DLD1 (cell line): ENCODE data around the gene RAD21L1.
"Not testable (repeated sequence)": the region's sequence is repeated elsewhere in the genome, so short reads cannot be mapped to it uniquely, and the experiment has no call there.

Experiments used
- in situ Hi-C: cut with HindIII; loops from 2 replicates; pipeline ENCODE4 v1.10.0; 2017; ENCODE audit warnings: low sequenced_read_pairs

RAD21L1 gene

GRCh38 chr20:1224205-1224890 lies 1.5 kb upstream of the RAD21L1 start:
- in situ Hi-C loops, result no loop called here

DNA sequence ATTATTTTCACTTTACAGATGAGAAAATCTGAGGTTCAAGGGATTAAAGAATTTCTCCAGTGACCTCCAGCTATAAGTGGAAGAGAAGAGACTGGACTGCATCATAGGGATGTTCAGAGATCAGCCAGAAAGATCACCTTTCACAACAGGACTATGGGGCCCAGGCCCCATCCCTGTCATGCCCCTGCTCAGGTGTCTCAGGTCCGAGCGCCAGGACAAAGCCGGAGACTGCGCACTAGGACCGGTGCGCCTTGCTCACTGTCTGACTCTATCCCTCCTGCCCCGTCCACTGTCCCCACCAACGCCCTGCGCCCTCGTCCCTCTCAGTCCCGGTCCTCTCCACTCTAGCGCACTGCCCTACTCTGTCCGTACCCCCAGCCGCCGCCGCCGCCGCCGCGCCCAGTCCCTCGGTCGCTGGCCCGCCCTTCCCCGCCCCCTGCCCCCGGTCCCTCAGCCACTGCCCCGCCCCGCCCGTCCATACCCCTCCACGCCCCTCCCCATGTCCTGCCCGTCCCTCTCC lies 521 bp upstream of the RAD21L1 start:
- in situ Hi-C loops, result no loop called here

DNA sequence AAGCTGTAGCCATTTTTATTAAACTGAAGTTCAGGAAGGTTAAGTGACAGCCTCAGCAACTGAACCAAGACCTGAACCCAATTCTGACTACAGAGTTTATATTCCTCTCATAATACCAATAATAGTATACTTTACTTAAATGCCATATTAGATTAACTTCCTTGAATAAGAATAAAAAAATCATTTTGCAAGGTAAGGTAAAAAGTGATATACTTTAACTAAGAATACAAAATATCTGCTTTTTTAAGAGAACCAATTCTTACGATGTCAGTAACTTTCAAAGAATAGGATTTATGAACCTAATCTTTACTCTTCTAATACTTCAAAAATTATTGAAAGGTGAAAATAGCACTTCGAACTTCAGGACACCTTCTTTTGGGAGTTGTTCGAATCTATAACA lies 3.7 kb downstream of the RAD21L1 start:
- in situ Hi-C loops, result no loop called here

- in situ Hi-C loops, result no loop called here
Measured at GRCh38 chr20:1232286-1233111, 6.7 kb downstream of the RAD21L1 start.

DNA sequence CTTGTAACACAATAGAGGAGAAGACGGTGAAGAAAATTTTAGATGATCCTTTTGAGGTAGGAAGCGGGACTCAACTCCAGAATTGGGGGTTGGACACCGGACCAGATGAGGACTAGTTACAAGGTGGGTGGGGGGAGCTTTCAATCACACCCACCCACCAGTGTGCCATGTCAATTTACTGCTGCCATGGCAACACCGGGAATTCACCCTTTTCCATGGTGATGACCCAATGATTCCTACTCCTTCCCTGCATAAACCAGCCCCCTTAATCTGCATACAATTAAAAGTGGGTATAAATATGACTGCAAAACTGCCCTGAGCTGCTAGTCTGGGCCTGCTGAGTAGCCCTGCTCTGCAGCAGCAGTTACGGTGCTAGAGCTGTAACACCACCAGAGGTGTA lies 14.7 kb downstream of the RAD21L1 start:
- in situ Hi-C loops, result loop anchor here (10.0 kb wide), 1 partner anchor 176 kb away; no protein-coding TSS in a partner anchor

- in situ Hi-C loops, result loop anchor here (10.0 kb wide), 1 partner anchor 177 kb away; no protein-coding TSS in a partner anchor
Measured at GRCh38 chr20:1241456-1241855, 15.6 kb downstream of the RAD21L1 start.

DNA sequence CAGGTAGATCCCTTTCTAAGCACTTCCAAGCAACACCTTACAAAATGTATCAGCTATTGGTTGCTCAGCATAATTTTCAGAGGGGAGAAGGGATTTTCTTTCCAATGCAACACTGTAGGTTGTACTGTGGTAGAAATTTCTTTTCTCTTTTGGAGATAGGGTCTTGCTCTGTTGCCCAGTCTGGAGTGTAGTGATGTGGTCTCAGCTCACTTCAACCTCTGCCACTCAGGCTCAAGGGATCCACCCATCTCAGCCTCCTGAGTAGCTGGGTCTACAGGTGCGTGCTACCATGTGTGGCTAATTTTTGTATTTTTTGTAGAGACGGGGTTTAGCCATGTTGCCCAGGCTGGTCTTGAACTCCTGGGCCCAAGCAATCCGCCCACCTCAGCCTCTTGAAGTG lies 16.3 kb downstream of the RAD21L1 start:
- in situ Hi-C loops, result loop anchor here (10.0 kb wide), 1 partner anchor 177 kb away; no protein-coding TSS in a partner anchor

DNA sequence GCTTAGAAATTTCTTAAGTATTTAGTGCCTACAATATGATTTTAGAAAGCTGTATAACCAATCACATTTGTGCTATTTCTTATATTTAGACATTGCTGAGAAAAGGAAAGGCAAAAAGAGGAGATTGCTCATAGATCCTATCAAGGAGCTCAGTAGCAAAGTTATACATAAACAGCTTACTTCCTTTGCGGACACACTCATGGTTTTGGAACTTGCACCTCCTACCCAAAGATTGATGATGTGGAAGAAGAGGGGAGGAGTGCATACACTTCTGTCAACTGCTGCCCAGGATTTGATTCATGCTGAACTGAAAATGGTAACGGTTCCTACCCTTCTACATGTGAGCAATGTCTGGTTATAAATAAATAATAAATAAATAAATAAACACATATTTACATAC lies 16.7 kb downstream of the RAD21L1 start:
- in situ Hi-C loops, result loop anchor here (10.0 kb wide), 1 partner anchor 178 kb away; no protein-coding TSS in a partner anchor

- in situ Hi-C loops, result loop anchor here (10.0 kb wide), 1 partner anchor 181 kb away; no protein-coding TSS in a partner anchor
Measured at GRCh38 chr20:1245578-1245977, 19.7 kb downstream of the RAD21L1 start.

DNA sequence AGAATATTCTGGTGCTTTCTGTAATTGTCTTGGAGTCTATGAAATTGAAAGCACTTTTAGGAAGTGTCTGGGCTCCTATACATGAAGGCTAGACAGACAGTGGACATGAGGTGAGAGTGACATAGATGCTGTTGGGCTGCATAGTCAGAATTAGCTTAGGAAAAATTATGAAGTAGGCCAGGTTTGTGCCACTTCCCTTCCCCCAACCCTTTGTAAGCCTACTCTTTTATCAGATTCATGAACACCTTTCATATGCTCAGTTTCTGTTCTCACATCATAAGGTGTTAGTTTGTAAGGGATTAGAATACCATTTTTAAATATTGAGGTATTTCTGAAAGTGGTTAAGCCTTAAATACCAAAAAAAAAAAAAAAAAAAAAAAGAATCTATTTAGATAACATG lies 21.8 kb downstream of the RAD21L1 start:
- in situ Hi-C loops, result loop anchor here (10.0 kb wide), 1 partner anchor 183 kb away; no protein-coding TSS in a partner anchor

DNA sequence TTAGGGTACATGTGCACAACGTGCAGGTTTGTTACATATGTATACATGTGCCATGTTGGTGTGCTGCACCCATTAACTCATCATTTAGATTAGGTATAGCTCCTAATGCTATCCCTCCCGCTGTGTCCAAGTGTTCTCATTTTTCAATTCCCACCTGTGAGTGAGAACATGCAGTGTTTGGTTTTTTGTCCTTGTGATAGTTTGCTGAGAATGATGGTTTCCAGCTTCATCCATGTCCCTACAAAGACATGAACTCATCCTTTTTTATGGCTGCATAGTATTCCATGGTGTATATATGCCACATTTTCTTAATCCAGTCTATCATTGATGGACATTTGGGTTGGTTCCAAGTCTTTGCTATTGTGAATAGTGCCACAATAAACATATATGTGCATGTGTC lies 24.4 kb downstream of the RAD21L1 start:
- in situ Hi-C loops, result not testable (repeated sequence)

DNA sequence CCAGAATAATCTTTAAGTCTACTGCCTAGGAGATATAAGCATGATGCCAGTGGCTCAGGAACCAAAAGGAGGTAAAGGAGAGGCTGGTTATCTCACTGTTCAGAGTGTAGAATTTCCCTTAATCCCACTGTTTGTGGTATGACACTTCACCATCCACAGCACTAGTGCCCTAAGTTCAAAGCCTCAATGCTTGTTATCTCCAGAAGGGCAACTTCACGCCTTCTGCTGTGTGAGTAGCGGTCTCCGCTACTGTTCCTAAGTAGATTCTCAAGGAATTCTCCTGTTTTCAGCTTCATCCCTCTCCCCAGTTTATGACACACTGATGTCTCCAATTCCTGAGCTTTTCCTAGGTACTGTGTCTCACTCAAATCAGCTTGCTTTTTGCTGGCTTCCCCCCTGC lies 26.6 kb downstream of the RAD21L1 start:
- in situ Hi-C loops, result no loop called here

DNA sequence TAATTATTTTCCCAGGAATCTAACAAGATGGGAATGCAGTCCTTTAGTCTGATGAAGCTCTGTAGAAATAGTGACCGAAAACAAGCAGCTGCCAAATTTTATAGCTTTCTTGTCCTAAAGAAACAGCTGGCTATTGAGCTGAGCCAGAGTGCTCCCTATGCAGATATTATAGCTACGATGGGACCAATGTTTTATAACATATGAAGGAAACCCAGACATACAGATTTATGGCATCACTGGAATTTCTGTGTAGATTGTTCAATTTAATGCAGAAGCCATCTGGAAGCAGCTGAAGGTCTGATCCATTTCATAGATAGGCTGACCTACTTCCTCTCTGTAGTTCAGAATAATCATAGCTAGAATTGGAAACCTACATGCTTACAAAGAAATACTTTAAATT lies 28.4 kb downstream of the RAD21L1 start:
- in situ Hi-C loops, result no loop called here

DNA sequence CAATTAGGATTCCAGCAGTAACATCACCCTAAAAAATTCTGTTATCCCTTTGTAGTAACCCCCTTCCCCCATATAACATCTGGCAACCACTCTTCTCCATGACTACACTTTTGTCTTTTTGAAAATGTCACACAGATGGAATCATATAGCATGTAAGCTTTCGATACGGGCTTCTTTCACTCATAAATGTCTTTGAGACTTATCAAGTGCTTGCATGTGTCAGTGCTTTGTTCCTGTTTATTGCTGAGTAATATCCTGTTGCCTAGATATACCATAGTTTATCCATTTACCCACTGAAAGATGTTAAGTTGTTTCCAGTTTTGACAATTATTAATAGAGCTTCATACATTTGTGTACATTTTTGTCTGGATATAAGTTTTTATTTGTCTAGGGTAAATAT lies 29.8 kb downstream of the RAD21L1 start:
- in situ Hi-C loops, result no loop called here

DNA sequence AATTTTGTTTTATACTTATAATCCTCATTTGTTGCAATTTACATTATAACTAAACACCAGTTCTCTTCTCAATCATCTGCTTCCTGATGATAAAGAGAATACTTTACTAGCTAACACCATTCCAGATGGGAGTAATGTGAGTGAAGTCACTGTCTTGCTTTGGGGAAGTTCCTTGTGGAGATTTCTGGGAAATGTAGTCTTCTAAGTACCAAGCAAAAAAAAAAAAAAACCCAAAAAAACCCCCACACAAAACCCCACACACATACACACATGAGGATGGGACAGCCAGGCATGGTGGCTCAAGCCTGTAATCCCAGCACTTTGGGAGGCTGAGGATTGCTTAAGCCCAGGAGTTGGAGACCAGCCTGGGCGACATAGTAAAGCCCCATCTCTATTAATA lies 38.0 kb downstream of the RAD21L1 start:
- in situ Hi-C loops, result no loop called here

GRCh38 chr20:1264727-1265126 lies 38.9 kb downstream of the RAD21L1 start:
- in situ Hi-C loops, result no loop called here

DNA sequence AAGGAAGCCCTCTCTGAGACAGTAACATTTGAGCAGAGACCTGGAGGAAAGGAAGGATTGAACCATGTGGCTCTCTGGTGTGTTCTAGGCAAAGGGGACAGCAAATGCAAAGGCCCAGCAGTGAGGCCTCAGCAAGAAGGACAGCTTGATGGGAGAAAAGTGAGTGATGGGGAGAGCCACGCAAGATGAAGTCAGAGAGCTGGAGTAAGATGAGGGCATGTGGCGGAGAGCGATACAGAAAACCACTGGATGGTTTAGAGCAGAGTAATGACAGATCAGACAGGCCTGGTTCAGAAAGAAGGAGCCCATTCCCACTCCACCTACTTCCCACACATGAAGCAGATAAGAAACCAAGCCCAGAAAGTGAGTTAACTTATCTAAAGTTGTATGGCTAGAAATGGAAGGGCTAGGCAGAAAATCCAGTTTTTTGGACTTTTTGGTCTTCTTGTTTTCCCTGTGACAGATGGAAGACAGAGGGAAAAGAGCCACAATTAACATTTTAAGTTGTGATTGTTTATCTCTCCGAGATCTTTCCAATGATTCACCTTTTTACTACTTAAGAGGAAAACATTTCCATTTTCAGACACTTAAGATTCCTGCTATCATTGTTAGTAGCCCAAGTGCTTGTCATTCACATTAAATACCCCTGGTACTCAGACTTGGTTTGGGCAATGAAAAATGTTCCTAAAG lies 39.5 kb downstream of the RAD21L1 start:
- in situ Hi-C loops, result no loop called here

DNA sequence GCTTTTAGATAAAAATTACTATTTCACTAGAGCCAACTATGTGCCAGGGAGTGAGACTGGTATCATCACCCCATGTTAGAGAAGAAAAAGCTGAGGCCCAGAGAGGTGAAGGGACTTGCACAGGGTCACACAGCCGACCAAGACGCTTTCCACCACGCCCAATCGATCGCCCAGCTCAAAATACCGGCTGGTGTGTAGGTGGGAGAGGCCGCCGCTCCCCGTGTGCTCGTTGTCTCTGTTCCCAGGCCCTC lies 40.0 kb downstream of the RAD21L1 start:
- in situ Hi-C loops, result no loop called here

DNA sequence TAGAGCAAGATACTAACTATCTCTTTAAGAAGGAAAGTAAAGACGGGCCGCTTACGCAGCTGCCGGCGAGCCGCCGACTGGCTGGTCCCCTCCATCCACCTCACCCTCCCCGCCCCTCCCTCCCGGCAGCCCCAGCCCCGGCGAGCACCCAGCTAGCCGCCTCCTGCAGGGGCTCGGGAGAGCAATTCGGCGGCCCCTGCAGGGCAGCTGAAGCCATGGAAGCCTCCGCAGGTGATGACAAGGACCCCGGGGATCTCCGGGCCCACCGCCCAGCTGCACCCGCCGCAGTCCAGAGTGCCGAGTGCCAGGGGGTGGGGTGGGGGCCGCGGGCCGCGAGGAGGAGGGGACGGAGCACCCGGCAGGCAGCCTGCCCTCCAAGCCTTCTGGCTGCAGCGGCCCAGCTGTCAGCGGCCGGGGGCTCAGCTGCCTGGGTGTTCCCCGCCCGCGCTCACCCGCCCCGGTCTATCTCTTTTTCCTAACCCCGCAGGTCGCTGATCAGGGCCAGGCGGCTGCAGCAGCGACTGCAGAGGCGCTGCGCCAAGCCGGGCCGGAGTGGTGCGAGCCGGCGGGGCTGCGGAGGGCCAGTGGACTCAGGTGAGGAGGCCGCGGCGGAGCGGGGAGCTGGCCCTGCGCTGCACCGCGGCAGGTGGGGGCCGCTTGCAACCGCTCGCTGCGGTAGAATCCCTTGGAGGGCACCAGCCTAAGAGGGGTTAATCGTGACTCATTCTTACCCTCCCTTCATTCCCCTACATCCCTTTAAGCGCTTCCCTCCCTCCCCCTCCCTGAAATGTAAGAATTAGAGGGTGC lies 40.5 kb downstream of the RAD21L1 start, which contains the start of gene SNPH:
Gene SNPH, plus strand, starts transcription at position 128 of the 807 bp plus-strand sequence. CDS start 29,946 bp downstream, outside the sequence.
- in situ Hi-C loops, result no loop called here

DNA sequence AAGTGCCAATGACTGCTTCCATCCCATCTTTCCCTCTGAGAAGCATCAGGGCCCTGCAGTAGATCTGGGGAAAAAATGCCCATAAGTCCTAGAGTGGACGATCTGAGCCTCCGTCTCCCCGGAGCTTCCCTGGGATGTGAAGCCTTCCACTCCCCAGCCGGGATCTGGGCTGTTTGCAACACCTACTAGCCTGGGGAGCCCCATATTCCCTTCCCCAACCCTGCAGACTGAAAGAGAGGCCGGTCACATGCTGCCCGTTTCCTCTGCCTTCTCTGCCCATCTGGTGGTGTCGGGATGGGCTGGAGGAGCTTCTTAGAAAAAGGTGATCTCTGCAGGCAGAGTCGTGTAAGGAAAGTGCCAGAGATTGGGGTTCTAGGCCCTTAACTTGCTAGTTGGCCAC lies 41.3 kb downstream of the RAD21L1 start:
- in situ Hi-C loops, result no loop called here
